Testis (tissue), 2 donors: ENCODE measurements around the gene CCDC66.

Experiments
- POLR2A ChIP-seq: fragments of 450-650 bp; IDR thresholded peaks from one replicate; pipeline ENCODE4 v1.6.1; 2017; ENCODE audit warnings: antibody characterized with exemption, mild to moderate bottlenecking, moderate library complexity
- TF ChIP-seq, protein P1 (sequence below), 3 experiments: fragments of 450-650 bp in 2 of 3; fragments of 200-600 bp in 1 of 3; sonication (generic) in 1 of 3; IDR thresholded peaks; one replicate each; pipeline ENCODE4 v1.5.1; 2016 to 2019; ENCODE audit warnings: antibody characterized with exemption in 3 of 3, mild to moderate bottlenecking in 2 of 3, moderate library complexity in 1 of 3

DNA sequence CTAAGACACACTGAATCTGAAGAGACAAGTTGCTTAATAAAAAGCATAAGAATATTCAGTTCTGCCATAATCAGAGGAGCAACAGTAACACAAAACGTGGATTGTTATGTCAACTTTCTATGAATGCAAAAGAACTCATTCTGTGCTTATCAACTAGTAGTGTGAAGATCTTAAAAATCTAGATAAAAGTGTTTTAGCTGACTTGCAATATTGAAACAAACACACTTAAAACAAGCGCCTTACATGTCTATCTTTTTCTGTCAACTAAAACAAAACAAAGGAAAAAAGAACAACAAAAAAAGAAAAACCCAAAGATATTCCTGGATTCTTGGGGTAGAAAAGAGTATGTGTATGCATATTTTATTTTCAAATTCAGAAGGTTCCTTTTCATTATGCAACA is 88.4 kb downstream of the CCDC66 start:
- TF ChIP-seq, protein P1, sequence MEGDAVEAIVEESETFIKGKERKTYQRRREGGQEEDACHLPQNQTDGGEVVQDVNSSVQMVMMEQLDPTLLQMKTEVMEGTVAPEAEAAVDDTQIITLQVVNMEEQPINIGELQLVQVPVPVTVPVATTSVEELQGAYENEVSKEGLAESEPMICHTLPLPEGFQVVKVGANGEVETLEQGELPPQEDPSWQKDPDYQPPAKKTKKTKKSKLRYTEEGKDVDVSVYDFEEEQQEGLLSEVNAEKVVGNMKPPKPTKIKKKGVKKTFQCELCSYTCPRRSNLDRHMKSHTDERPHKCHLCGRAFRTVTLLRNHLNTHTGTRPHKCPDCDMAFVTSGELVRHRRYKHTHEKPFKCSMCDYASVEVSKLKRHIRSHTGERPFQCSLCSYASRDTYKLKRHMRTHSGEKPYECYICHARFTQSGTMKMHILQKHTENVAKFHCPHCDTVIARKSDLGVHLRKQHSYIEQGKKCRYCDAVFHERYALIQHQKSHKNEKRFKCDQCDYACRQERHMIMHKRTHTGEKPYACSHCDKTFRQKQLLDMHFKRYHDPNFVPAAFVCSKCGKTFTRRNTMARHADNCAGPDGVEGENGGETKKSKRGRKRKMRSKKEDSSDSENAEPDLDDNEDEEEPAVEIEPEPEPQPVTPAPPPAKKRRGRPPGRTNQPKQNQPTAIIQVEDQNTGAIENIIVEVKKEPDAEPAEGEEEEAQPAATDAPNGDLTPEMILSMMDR (IDR thresholded peaks at IDR 0.05), result no peak
- no peak for TF ChIP-seq POLR2A
